Esophagus squamous epithelium (tissue), 5 donors: ENCODE data around the gene ETS1. TPM values are rescaled to one million over a fixed set of nuclear protein-coding genes. Genes with fewer than 3 reads are reported as not detected.

Experiments used
- DNase-seq: peaks from one replicate; lab custom pipeline; 2025; lab: John Stamatoyannopoulos, UW
- H3K27ac ChIP-seq, 4 donors: fragments of 200-600 bp; sonication (generic); one replicate each; pipeline ENCODE4 v1.5.1; 2016 to 2019; ENCODE audit warnings: mild to moderate bottlenecking in 1 of 4
- H3K27me3 ChIP-seq, 4 donors: fragments of 200-600 bp; sonication (generic); 1 replicate in 3 of 4; 2 replicates in 1 of 4; pipeline versions ENCODE4 v1.5.1 to v1.6.0; 2017 to 2021; ENCODE audit warnings: antibody characterized with exemption in 1 of 4
- H3K36me3 ChIP-seq, 3 donors: fragments of 200-600 bp; sonication (generic); one replicate each; pipeline ENCODE4 v1.5.1; 2016 to 2019
- H3K4me1 ChIP-seq, 3 donors: fragments of 200-600 bp; sonication (generic); one replicate each; pipeline ENCODE4 v1.5.1; 2017 to 2019
- H3K4me3 ChIP-seq, 4 donors: fragments of 200-600 bp; sonication (generic); 1 replicate in 3 of 4; 2 replicates in 1 of 4; pipeline ENCODE4 v1.5.1; 2016 to 2019; ENCODE audit warnings: mild to moderate bottlenecking in 2 of 4, moderate library complexity in 1 of 4
- H3K9me3 ChIP-seq, 3 donors: fragments of 200-600 bp; sonication (generic); one replicate each; pipeline ENCODE4 v1.5.1; 2016 to 2019
- POLR2A ChIP-seq, 4 donors: fragments of 450-650 bp; IDR thresholded peaks; one replicate each; pipeline ENCODE4 v1.6.1; 2017; ENCODE audit warnings: antibody characterized with exemption in 4 of 4, mild to moderate bottlenecking in 4 of 4, moderate library complexity in 3 of 4
- WGBS, 2 donors: methylation state at CpG; one replicate each; pipeline ENCODE4 v1.1.5; 2018; 5-methylcytosine and 5-hydroxymethylcytosine counted together
- intact Hi-C: fragments of 100-400 bp; cut with DNase I; formaldehyde crosslinking; loops from one replicate; pipeline ENCODE4 v1.15.0; 2022
- total RNA-seq, 4 donors: library from RNA; depleted of rRNA; stranded (reverse); fragments of >200 nt; gene quantifications; one replicate each; pipeline ENCODE4 v1.1.0, GENCODE V29; 2016
- TF ChIP-seq, protein P1 (sequence below), 6 experiments: fragments of 450-650 bp in 4 of 6; fragments of 200-600 bp in 2 of 6; sonication (generic) in 2 of 6; IDR thresholded peaks; one replicate each; pipeline ENCODE4 v1.5.1; 2016 to 2019; ENCODE audit warnings: antibody characterized with exemption in 6 of 6, mild to moderate bottlenecking in 4 of 6, moderate library complexity in 4 of 6
- donor health status: DM: yes; HTN: yes; CAD: no.

The ETS1 gene
- total RNA-seq, 4 donors from 2014 or later = 3.4 to 37.0 (median 16.4) TPM

DNA sequence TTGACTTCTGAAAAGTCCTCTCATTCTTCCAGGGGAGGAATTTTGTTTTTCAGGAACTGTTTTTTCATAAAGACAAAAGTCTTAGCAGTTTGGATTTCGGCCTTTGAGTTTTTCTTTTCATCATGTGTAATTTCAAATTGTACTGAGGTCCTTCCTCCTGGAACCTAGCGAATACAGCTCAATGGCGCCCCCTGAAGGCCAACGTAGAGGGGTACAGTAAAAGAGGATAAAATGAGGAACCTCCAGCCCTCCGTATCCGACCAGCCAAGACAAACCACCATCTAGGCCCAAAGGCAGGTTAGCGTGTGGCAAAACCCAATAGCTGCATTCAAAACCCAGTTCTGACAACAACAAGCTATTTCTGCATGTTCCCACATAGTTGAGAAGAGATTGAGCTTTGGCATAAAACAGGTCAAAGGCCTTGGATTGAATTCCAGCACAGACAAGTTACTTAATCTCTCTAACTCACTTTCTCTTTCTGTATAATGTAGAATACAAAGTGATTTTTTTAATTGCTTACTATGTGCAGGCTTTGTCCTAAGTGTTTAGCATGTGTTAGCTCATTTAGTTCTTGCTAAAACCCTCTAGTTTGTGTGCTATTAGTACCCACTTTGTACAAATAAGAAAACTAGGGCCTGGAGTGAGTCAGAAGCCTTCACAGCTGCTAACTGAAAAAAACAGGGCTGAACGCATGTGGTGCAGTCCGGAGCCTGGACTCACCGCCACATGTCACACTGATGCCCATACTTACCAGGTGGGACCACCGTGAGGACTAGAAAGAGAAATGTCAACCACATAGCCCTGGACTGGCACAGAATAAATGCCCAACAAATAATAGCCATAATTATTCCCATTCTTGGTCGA is 43.2 kb upstream of the ETS1 start:
- peak; percentile 44 for DNase-seq
- H3K36me3 ChIP-seq = no peaks in the 10 kb centered on the region
- no peak for TF ChIP-seq POLR2A (IDR thresholded peaks at IDR 0.05)
- TF ChIP-seq, protein P1, sequence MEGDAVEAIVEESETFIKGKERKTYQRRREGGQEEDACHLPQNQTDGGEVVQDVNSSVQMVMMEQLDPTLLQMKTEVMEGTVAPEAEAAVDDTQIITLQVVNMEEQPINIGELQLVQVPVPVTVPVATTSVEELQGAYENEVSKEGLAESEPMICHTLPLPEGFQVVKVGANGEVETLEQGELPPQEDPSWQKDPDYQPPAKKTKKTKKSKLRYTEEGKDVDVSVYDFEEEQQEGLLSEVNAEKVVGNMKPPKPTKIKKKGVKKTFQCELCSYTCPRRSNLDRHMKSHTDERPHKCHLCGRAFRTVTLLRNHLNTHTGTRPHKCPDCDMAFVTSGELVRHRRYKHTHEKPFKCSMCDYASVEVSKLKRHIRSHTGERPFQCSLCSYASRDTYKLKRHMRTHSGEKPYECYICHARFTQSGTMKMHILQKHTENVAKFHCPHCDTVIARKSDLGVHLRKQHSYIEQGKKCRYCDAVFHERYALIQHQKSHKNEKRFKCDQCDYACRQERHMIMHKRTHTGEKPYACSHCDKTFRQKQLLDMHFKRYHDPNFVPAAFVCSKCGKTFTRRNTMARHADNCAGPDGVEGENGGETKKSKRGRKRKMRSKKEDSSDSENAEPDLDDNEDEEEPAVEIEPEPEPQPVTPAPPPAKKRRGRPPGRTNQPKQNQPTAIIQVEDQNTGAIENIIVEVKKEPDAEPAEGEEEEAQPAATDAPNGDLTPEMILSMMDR (IDR thresholded peaks at IDR 0.05) = peak; percentile 81 to 94 (median 92)
- H3K27ac ChIP-seq = peak overlapping the region in 1 of 4 donors; percentile 34
- H3K27me3 ChIP-seq = no peaks in the 10 kb centered on the region
- 21 to 32% methylated on average over 12 of the region's 12 CpGs for WGBS, 2 donors
- intact Hi-C loops = loop anchor here (10.0 kb wide), 1 partner anchor 456 kb away; no protein-coding TSS in a partner anchor
- no peaks in the 10 kb centered on the region for H3K9me3 ChIP-seq
- peaks cover 0 to 24% (median 7%) of the 10 kb centered on the region in 3 donors for H3K4me1 ChIP-seq
- H3K4me3 ChIP-seq = no peak overlapping the region

GRCh38 chr11:128629516-128630106 is 42.3 kb upstream of the ETS1 start:
- 56 to 69% methylated on average over 6 of the region's 6 CpGs for WGBS, 2 donors
- DNase-seq = no peak
- no peak for TF ChIP-seq POLR2A (IDR thresholded peaks at IDR 0.05)
- TF ChIP-seq, protein P1 (IDR thresholded peaks at IDR 0.05) = no peak

GRCh38 chr11:128628686-128629085 is 41.3 kb upstream of the ETS1 start:
- DNase-seq = no peak
- Histone ChIP-seq H3K4me1 (peaks cover 0 to 33% (median 7%) of the 10 kb centered on the region in 3 donors), H3K4me3 (no peak overlapping the region), H3K27me3 (no peaks in the 10 kb centered on the region), H3K9me3 (no peaks in the 10 kb centered on the region), H3K27ac (peak overlapping the region in 2 of 4 donors; percentile 30 to 54), H3K36me3 (no peaks in the 10 kb centered on the region)
- intact Hi-C loops = loop anchor here (5.0 kb wide), 1 partner anchor 336 kb away; no protein-coding TSS in a partner anchor
- WGBS, 2 donors = 79 to 82% methylated on average over 6 to 7 of the region's 7 CpGs
- TF ChIP-seq POLR2A (IDR thresholded peaks at IDR 0.05) = peak in 1 of 4 donors; percentile 30
- TF ChIP-seq, protein P1 (IDR thresholded peaks at IDR 0.05) = no peak

More at GRCh38 chr11:128629516-128630106, 42.3 kb upstream of the ETS1 start:
- no peaks in the 10 kb centered on the region for H3K36me3 ChIP-seq
- H3K27ac ChIP-seq = peak overlapping the region in 3 of 4 donors; percentile 8 to 59 (median 30)
- H3K4me3 ChIP-seq = no peak overlapping the region
- intact Hi-C loops = loop anchor here (5.0 to 10.0 kb wide), 2 partner anchors 337 to 455 kb away; no protein-coding TSS in a partner anchor
- no peaks in the 10 kb centered on the region for H3K9me3 ChIP-seq
- H3K4me1 ChIP-seq = peaks cover 0 to 27% (median 7%) of the 10 kb centered on the region in 3 donors
- no peaks in the 10 kb centered on the region for H3K27me3 ChIP-seq

GRCh38 chr11:128628325-128628673 is 40.9 kb upstream of the ETS1 start:
- no peaks in the 10 kb centered on the region for H3K9me3 ChIP-seq
- 76 to 77% methylated on average over 5 of the region's 5 CpGs for WGBS, 2 donors
- H3K36me3 ChIP-seq = no peaks in the 10 kb centered on the region
- intact Hi-C loops = loop anchor here (5.0 kb wide), 1 partner anchor 336 kb away; no protein-coding TSS in a partner anchor
- no peaks in the 10 kb centered on the region for H3K27me3 ChIP-seq
- no peak overlapping the region for H3K4me3 ChIP-seq
- DNase-seq = no peak
- peaks cover 0 to 33% (median 7%) of the 10 kb centered on the region in 3 donors for H3K4me1 ChIP-seq
- peak overlapping the region in 3 of 4 donors; percentile 29 to 54 (median 31) for H3K27ac ChIP-seq
- TF ChIP-seq, protein P1 (IDR thresholded peaks at IDR 0.05) = no peak
- no peak for TF ChIP-seq POLR2A (IDR thresholded peaks at IDR 0.05)
